Fibroblast of lung (primary cell): ENCODE results near the gene CDK18. TPM values are rescaled to one million over a fixed set of nuclear protein-coding genes. Genes with fewer than 3 reads are reported as not detected.

Source experiments
- DNase-seq, 2 donors: peaks; one replicate each; pipeline versions ENCODE4 v3.0.0 to v3.0.0-alpha.2; 2010; ENCODE audit warnings: low read depth in 2 of 2
- H2AFZ ChIP-seq: 2 replicates; pipeline ENCODE4 v1.5.1; 2012; ENCODE audit warnings: low read length, control low read depth, inconsistent platforms
- H3K27ac ChIP-seq: 2 replicates; pipeline ENCODE4 v1.5.1; 2011; ENCODE audit warnings: low read length, control low read depth; ENCODE audit not compliant: insufficient read depth
- H3K27me3 ChIP-seq: 2 replicates; pipeline ENCODE4 v1.5.1; 2011; ENCODE audit warnings: mild to moderate bottlenecking, low read length; ENCODE audit not compliant: control insufficient read depth, insufficient read depth
- H3K36me3 ChIP-seq: 2 replicates; pipeline ENCODE4 v1.5.1; 2011; ENCODE audit warnings: low read length; ENCODE audit not compliant: control insufficient read depth, insufficient read depth
- H3K4me1 ChIP-seq: 2 replicates; pipeline ENCODE4 v1.5.1; 2011; ENCODE audit warnings: low read length; ENCODE audit not compliant: control insufficient read depth, insufficient read depth; ENCODE audit errors: extremely low read depth
- H3K4me2 ChIP-seq: 2 replicates; pipeline ENCODE4 v1.5.1; 2011; ENCODE audit warnings: low read length, control low read depth; ENCODE audit not compliant: insufficient read depth; ENCODE audit errors: extremely low read depth
- H3K4me3 ChIP-seq, 4 experiments: fragments of 200-600 bp in 1 of 4; sonication (generic) in 1 of 4; replicated peaks in 1 of 4; 2 replicates each; pipeline ENCODE4 v1.5.1; 2011 to 2016; ENCODE audit warnings: low read length in 4 of 4, low read depth in 3 of 4, mild to moderate bottlenecking in 3 of 4, control low read depth in 2 of 4, inconsistent platforms in 1 of 4, mixed read lengths in 1 of 4; ENCODE audit not compliant: insufficient read depth in 1 of 4; ENCODE audit errors: control extremely low read depth in 1 of 4
- H3K79me2 ChIP-seq: 2 replicates; pipeline ENCODE4 v1.5.1; 2012; ENCODE audit warnings: mild to moderate bottlenecking, low read length, inconsistent platforms; ENCODE audit not compliant: control insufficient read depth, insufficient read depth
- H3K9ac ChIP-seq: 2 replicates; pipeline ENCODE4 v1.5.1; 2011; ENCODE audit warnings: mild to moderate bottlenecking, low read length, control low read depth; ENCODE audit not compliant: insufficient read depth
- H3K9me3 ChIP-seq: 2 replicates; pipeline ENCODE4 v1.5.1; 2012; ENCODE audit warnings: low read depth, low read length; ENCODE audit not compliant: control insufficient read depth, insufficient read depth
- H4K20me1 ChIP-seq: 2 replicates; pipeline ENCODE4 v1.5.1; 2011; ENCODE audit warnings: low read length; ENCODE audit not compliant: control insufficient read depth, insufficient read depth; ENCODE audit errors: extremely low read depth
- CTCF ChIP-seq, 2 donors: IDR thresholded peaks in 1 of 2; conservative IDR thresholded peaks in 1 of 2; 1 replicate in 1 of 2; 2 replicates in 1 of 2; pipeline ENCODE4 v1.5.1; 2011 to 2012; ENCODE audit warnings: low read length in 2 of 2, control low read depth in 1 of 2, inconsistent platforms in 1 of 2, low read depth in 1 of 2, mild to moderate bottlenecking in 1 of 2
- EZH2 ChIP-seq: IDR thresholded peaks from 2 replicates; pipeline ENCODE4 v1.5.1; 2012; ENCODE audit warnings: low read length, control low read depth, mild to moderate bottlenecking; ENCODE audit errors: missing control alignments
- polyA plus RNA-seq, 2 donors: library from polyadenylated mRNA; depleted of rRNA in 1 of 2; stranded (reverse) in 1 of 2; unstranded in 1 of 2; fragments of >200 nt; gene quantifications; 2 replicates each; pipeline ENCODE4 v1.2.1, GENCODE V29; 2011 to 2012; ENCODE audit warnings: missing spikeins in 1 of 2
- total RNA-seq: library from RNA; depleted of rRNA; stranded (reverse); fragments of >200 nt; gene quantifications from 2 replicates; pipeline ENCODE4 v1.2.1, GENCODE V29; 2014

CDK18 gene
- total and polyA plus RNA-seq, 2 donors (not counting 1 experiment from before 2014, with no cell fraction given) = 0.33 to 2.1 TPM

GRCh38 chr1:205488074-205488723, 16.3 kb upstream of the CDK18 start:
- no peaks in the 10 kb centered on the region for H3K9me3 ChIP-seq
- no peak overlapping the region for H3K27ac ChIP-seq
- H3K36me3 ChIP-seq = no peaks in the 10 kb centered on the region
- H4K20me1 ChIP-seq = no peaks in the 10 kb centered on the region
- H3K9ac ChIP-seq = no peak overlapping the region
- peak; percentile 80 to 86 for TF ChIP-seq CTCF (conservative IDR thresholded peaks at IDR 0.05 in 1 of 2, IDR thresholded peaks at IDR 0.05 in 1 of 2; ENCODE audit: low read depth in 1 of 2, low read length in 2 of 2)
- TF ChIP-seq EZH2 = no peak
- H2AFZ ChIP-seq = no peak overlapping the region
- H3K4me3 ChIP-seq = no peak overlapping the region
- H3K4me1 ChIP-seq = peaks cover 6% of the 10 kb centered on the region
- no peaks in the 10 kb centered on the region for H3K79me2 ChIP-seq
- DNase-seq = peak; percentile 49 to 67
- H3K4me2 ChIP-seq = no peak overlapping the region
- H3K27me3 ChIP-seq = peaks cover 8% of the 10 kb centered on the region

DNA sequence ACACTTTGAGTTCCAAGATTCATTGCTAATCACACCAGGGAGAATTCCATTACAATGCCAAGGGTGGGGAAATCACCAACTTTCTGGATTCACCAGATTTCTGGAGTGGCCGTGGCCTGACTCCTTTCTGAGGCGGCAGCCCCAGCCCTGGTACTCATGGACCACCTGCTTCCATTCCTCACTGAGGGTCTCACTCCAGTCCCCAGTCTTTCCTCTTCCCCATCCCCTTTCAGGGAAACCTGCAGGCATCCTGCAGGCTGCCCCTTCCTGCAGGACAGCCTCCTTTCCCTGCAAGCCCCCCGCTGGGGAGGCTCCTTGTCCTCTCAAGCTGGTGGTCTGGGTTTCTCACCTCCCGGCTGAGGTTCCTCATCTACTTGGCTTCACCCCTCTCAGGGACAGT, 12.7 kb upstream of the CDK18 start:
- TF ChIP-seq CTCF (conservative IDR thresholded peaks at IDR 0.05 in 1 of 2, IDR thresholded peaks at IDR 0.05 in 1 of 2; ENCODE audit: low read depth in 1 of 2, low read length in 2 of 2) (no peak), EZH2 (no peak)
- Histone ChIP-seq H3K4me2 (no peak overlapping the region), H3K79me2 (no peaks in the 10 kb centered on the region), H3K36me3 (no peaks in the 10 kb centered on the region), H3K4me1 (peaks cover 8% of the 10 kb centered on the region), H3K9me3 (no peaks in the 10 kb centered on the region), H3K9ac (no peak overlapping the region), H3K27ac (no peak overlapping the region), H3K4me3 (no peak overlapping the region), H2AFZ (no peak overlapping the region), H3K27me3 (peaks cover 11% of the 10 kb centered on the region), H4K20me1 (no peaks in the 10 kb centered on the region)
- no peak for DNase-seq

- Histone ChIP-seq H3K4me2 (no peak overlapping the region), H2AFZ (no peak overlapping the region), H3K4me3 (no peak overlapping the region), H3K27ac (no peak overlapping the region), H4K20me1 (no peaks in the 10 kb centered on the region), H3K36me3 (no peaks in the 10 kb centered on the region), H3K9me3 (no peaks in the 10 kb centered on the region), H3K4me1 (peaks cover 8% of the 10 kb centered on the region), H3K79me2 (no peaks in the 10 kb centered on the region), H3K9ac (no peak overlapping the region), H3K27me3 (peaks cover 11% of the 10 kb centered on the region)
- no peak for DNase-seq
- no peak for TF ChIP-seq EZH2
- no peak for TF ChIP-seq CTCF (conservative IDR thresholded peaks at IDR 0.05 in 1 of 2, IDR thresholded peaks at IDR 0.05 in 1 of 2; ENCODE audit: low read depth in 1 of 2, low read length in 2 of 2)
Measured at GRCh38 chr1:205492201-205492667, 12.2 kb upstream of the CDK18 start.
